Measurements from ENCODE around the gene ABCC3.

Gene ABCC3

GRCh38 chr17:50661348-50661747 is 26.7 kb downstream of the ABCC3 start:
- no peak overlapping the region for H3K4me2 ChIP-seq (ENCODE audit: low read length)
- no peak overlapping the region for H3K27ac ChIP-seq (ENCODE audit: low read depth, low read length)
- no peak for TF ChIP-seq CTCF (IDR thresholded peaks at IDR 0.05; ENCODE audit: low read depth, low read length, poor library complexity, severe bottlenecking)
- no peak for TF ChIP-seq EZH2phosphoT487 (IDR thresholded peaks at IDR 0.05; ENCODE audit: borderline replicate concordance, low read length)
- no peaks in the 10 kb centered on the region for H3K4me1 ChIP-seq (ENCODE audit: control insufficient read depth, low read length)
- no peaks in the 10 kb centered on the region for H3F3A ChIP-seq (ENCODE audit: control insufficient read depth, insufficient read depth)
- H3K27me3 ChIP-seq (ENCODE audit: control insufficient read depth, low read length), result no peaks in the 10 kb centered on the region
- no peaks in the 10 kb centered on the region for H3K9me2 ChIP-seq (replicated peaks; ENCODE audit: control insufficient read depth, low read length)
- H3K36me3 ChIP-seq (ENCODE audit: control insufficient read depth, low read length), result no peaks in the 10 kb centered on the region
- no peak overlapping the region for H3K4me3 ChIP-seq (ENCODE audit: low read length)
- no peaks in the 10 kb centered on the region for H3K9me3 ChIP-seq (ENCODE audit: control insufficient read depth, insufficient read depth, low read length)
- H4K20me1 ChIP-seq (ENCODE audit: control insufficient read depth, insufficient read depth, low read depth, low read length), result no peaks in the 10 kb centered on the region
- no peaks in the 10 kb centered on the region for H3K79me2 ChIP-seq (ENCODE audit: control insufficient read depth, low read length)

- no peaks in the 10 kb centered on the region for H3K36me3 ChIP-seq (ENCODE audit: control insufficient read depth, low read length)
- H3F3A ChIP-seq (ENCODE audit: control insufficient read depth, insufficient read depth), result no peaks in the 10 kb centered on the region
- no peaks in the 10 kb centered on the region for H3K79me2 ChIP-seq (ENCODE audit: control insufficient read depth, low read length)
- H3K27me3 ChIP-seq (ENCODE audit: control insufficient read depth, low read length), result no peaks in the 10 kb centered on the region
- no peaks in the 10 kb centered on the region for H4K20me1 ChIP-seq (ENCODE audit: control insufficient read depth, insufficient read depth, low read depth, low read length)
- H3K4me3 ChIP-seq (ENCODE audit: low read length), result no peak overlapping the region
- no peak for TF ChIP-seq EZH2phosphoT487 (IDR thresholded peaks at IDR 0.05; ENCODE audit: borderline replicate concordance, low read length)
- no peak overlapping the region for H3K4me2 ChIP-seq (ENCODE audit: low read length)
- H3K4me1 ChIP-seq (ENCODE audit: control insufficient read depth, low read length), result no peaks in the 10 kb centered on the region
- no peaks in the 10 kb centered on the region for H3K9me3 ChIP-seq (ENCODE audit: control insufficient read depth, insufficient read depth, low read length)
- no peaks in the 10 kb centered on the region for H3K9me2 ChIP-seq (replicated peaks; ENCODE audit: control insufficient read depth, low read length)
- H3K27ac ChIP-seq (ENCODE audit: low read depth, low read length), result no peak overlapping the region
Observed at GRCh38 chr17:50661795-50662391, 27.2 kb downstream of the ABCC3 start.

GRCh38 chr17:50662632-50663225 is 28.0 kb downstream of the ABCC3 start:
- no peaks in the 10 kb centered on the region for H3K27me3 ChIP-seq (ENCODE audit: control insufficient read depth, low read length)
- H3F3A ChIP-seq (ENCODE audit: control insufficient read depth, insufficient read depth), result no peaks in the 10 kb centered on the region
- H3K9me2 ChIP-seq (replicated peaks; ENCODE audit: control insufficient read depth, low read length), result no peaks in the 10 kb centered on the region
- no peaks in the 10 kb centered on the region for H3K9me3 ChIP-seq (ENCODE audit: control insufficient read depth, insufficient read depth, low read length)
- no peaks in the 10 kb centered on the region for H4K20me1 ChIP-seq (ENCODE audit: control insufficient read depth, insufficient read depth, low read depth, low read length)
- H3K4me3 ChIP-seq (ENCODE audit: low read length), result no peak overlapping the region
- no peak overlapping the region for H3K4me2 ChIP-seq (ENCODE audit: low read length)
- H3K79me2 ChIP-seq (ENCODE audit: control insufficient read depth, low read length), result no peaks in the 10 kb centered on the region
- H3K4me1 ChIP-seq (ENCODE audit: control insufficient read depth, low read length), result no peaks in the 10 kb centered on the region
- no peak overlapping the region for H3K27ac ChIP-seq (ENCODE audit: low read depth, low read length)
- TF ChIP-seq EZH2phosphoT487 (IDR thresholded peaks at IDR 0.05; ENCODE audit: borderline replicate concordance, low read length) (no peak), CTCF (IDR thresholded peaks at IDR 0.05; ENCODE audit: low read depth, low read length, poor library complexity, severe bottlenecking) (no peak)
- H3K36me3 ChIP-seq (ENCODE audit: control insufficient read depth, low read length), result no peaks in the 10 kb centered on the region

GRCh38 chr17:50663812-50664374 is 29.2 kb downstream of the ABCC3 start:
- Histone ChIP-seq H3K27ac (ENCODE audit: low read depth, low read length) (no peak overlapping the region), H3F3A (ENCODE audit: control insufficient read depth, insufficient read depth) (no peaks in the 10 kb centered on the region), H3K4me1 (ENCODE audit: control insufficient read depth, low read length) (no peaks in the 10 kb centered on the region), H3K9me3 (ENCODE audit: control insufficient read depth, insufficient read depth, low read length) (no peaks in the 10 kb centered on the region), H3K79me2 (ENCODE audit: control insufficient read depth, low read length) (no peaks in the 10 kb centered on the region), H4K20me1 (ENCODE audit: control insufficient read depth, insufficient read depth, low read depth, low read length) (no peaks in the 10 kb centered on the region), H3K27me3 (ENCODE audit: control insufficient read depth, low read length) (no peaks in the 10 kb centered on the region), H3K36me3 (ENCODE audit: control insufficient read depth, low read length) (no peaks in the 10 kb centered on the region), H3K9me2 (replicated peaks; ENCODE audit: control insufficient read depth, low read length) (no peaks in the 10 kb centered on the region), H3K4me3 (ENCODE audit: low read length) (no peak overlapping the region), H3K4me2 (ENCODE audit: low read length) (no peak overlapping the region)
- no peak for TF ChIP-seq EZH2phosphoT487 (IDR thresholded peaks at IDR 0.05; ENCODE audit: borderline replicate concordance, low read length)
- no peak for TF ChIP-seq CTCF (IDR thresholded peaks at IDR 0.05; ENCODE audit: low read depth, low read length, poor library complexity, severe bottlenecking)

All from DOHH2 (cell line).